Right lobe of liver (tissue), 6 donors: ENCODE results near the gene KIF12. TPM values are rescaled to one million over a fixed set of nuclear protein-coding genes. Genes with fewer than 3 reads are reported as not detected.

Source experiments
- ATAC-seq, 4 donors: fragments of 200-7000 bp; cut with Tn5 transposase; one replicate each; pipeline ENCODE4 v1.9.1; 2020; ENCODE audit warnings: mild to moderate bottlenecking in 4 of 4, moderate library complexity in 4 of 4
- DNase-seq, 3 donors: peaks; one replicate each; pipeline ENCODE4 v3.0.0-alpha.2; 2020
- H3K27ac ChIP-seq, 3 donors: fragments of 200-600 bp; one replicate each; pipeline ENCODE4 v1.8.0; 2022
- H3K27me3 ChIP-seq, 2 donors: fragments of 200-600 bp; one replicate each; pipeline ENCODE4 v1.8.0; 2022
- H3K36me3 ChIP-seq, 4 donors: fragments of 200-600 bp; sonication (generic) in 1 of 4; one replicate each; pipeline versions ENCODE4 v1.5.1 to v1.8.0; 2017 to 2022; ENCODE audit warnings: control low read depth in 1 of 4
- H3K4me1 ChIP-seq, 4 donors: fragments of 200-600 bp; sonication (generic) in 1 of 4; one replicate each; pipeline versions ENCODE4 v1.5.1 to v1.8.0; 2017 to 2022; ENCODE audit warnings: control low read depth in 1 of 4
- H3K4me3 ChIP-seq, 3 donors: fragments of 200-600 bp; one replicate each; pipeline ENCODE4 v1.8.0; 2022
- H3K9me3 ChIP-seq, 4 donors: fragments of 200-600 bp; sonication (generic) in 1 of 4; one replicate each; pipeline versions ENCODE4 v1.5.1 to v1.8.0; 2017 to 2022; ENCODE audit warnings: control low read depth in 1 of 4
- POLR2A ChIP-seq: fragments of 450-650 bp; IDR thresholded peaks from one replicate; pipeline ENCODE4 v1.6.1; 2017; ENCODE audit warnings: antibody characterized with exemption, mild to moderate bottlenecking
- WGBS: methylation state at CpG from one replicate; pipeline ENCODE4 v1.1.6; 2018; ENCODE audit warnings: low coverage, low lambda C conversion rate; ENCODE audit not compliant: insufficient coverage; ENCODE audit errors: missing lambda C conversion rate; 5-methylcytosine and 5-hydroxymethylcytosine counted together
- intact Hi-C, 2 donors: fragments of 100-400 bp; cut with DNase I; formaldehyde crosslinking; loops; one replicate each; pipeline versions ENCODE4 v1.11.2 to v1.14.1; 2022
- total RNA-seq, 6 experiments: library from RNA; depleted of rRNA in 2 of 6; stranded (reverse); fragments of >200 nt in 2 of 6; fragmentation: NEBNext Ultra II Directional in 3 of 6; extraction: Animal tissue kit (Norgen Biotek cat#: 25700) in 3 of 6; gene quantifications; one replicate each; pipeline versions ENCODE4 v1.1.0 to v1.2.4, GENCODE V29; 2016 to 2023
- TF ChIP-seq, protein P1 (sequence below), 4 donors: fragments of 200-600 bp in 3 of 4; fragments of 450-650 bp in 1 of 4; IDR thresholded peaks; one replicate each; pipeline versions ENCODE4 v1.5.1 to v1.8.0; 2016 to 2022; ENCODE audit warnings: antibody characterized with exemption in 4 of 4, mild to moderate bottlenecking in 2 of 4
- donor health status: DM: no; HTN: yes; CAD: no.
- donor health status: DM: no; HTN: no; CAD: no.
- donor health status: DM: no; HTN: no; CAD: no.
- donor health status: DM: no; HTN: yes; CAD: no.
- donor health status: DM: no; HTN: yes; CAD: no.

Gene KIF12
- total RNA-seq, 6 experiments from 2014 or later, result 3.1 to 24.3 (median 14.2) TPM

- Histone ChIP-seq H3K9me3 (no peaks in the 10 kb centered on the region), H3K4me3 (peak overlapping the region in 2 of 3 donors; percentile 38 to 43), H3K27me3 (no peaks in the 10 kb centered on the region), H3K4me1 (peaks cover 0 to 39% (median 15%) of the 10 kb centered on the region in 4 donors), H3K27ac (peak overlapping the region; percentile 40 to 88 (median 72)), H3K36me3 (peaks cover 0 to 10% (median 3%) of the 10 kb centered on the region in 4 donors)
- intact Hi-C loops, result no loop called here
- ATAC-seq (peak; percentile 39 to 63 (median 53)), DNase-seq (peak; percentile 66 to 87 (median 83))
- TF ChIP-seq, protein P1, sequence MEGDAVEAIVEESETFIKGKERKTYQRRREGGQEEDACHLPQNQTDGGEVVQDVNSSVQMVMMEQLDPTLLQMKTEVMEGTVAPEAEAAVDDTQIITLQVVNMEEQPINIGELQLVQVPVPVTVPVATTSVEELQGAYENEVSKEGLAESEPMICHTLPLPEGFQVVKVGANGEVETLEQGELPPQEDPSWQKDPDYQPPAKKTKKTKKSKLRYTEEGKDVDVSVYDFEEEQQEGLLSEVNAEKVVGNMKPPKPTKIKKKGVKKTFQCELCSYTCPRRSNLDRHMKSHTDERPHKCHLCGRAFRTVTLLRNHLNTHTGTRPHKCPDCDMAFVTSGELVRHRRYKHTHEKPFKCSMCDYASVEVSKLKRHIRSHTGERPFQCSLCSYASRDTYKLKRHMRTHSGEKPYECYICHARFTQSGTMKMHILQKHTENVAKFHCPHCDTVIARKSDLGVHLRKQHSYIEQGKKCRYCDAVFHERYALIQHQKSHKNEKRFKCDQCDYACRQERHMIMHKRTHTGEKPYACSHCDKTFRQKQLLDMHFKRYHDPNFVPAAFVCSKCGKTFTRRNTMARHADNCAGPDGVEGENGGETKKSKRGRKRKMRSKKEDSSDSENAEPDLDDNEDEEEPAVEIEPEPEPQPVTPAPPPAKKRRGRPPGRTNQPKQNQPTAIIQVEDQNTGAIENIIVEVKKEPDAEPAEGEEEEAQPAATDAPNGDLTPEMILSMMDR (IDR thresholded peaks at IDR 0.05), result no peak
- TF ChIP-seq POLR2A, result no peak
- 20% methylated on average over 5 of the region's 7 CpGs for WGBS
Observed at GRCh38 chr9:114080773-114081440, 18.2 kb downstream of the KIF12 start.

DNA sequence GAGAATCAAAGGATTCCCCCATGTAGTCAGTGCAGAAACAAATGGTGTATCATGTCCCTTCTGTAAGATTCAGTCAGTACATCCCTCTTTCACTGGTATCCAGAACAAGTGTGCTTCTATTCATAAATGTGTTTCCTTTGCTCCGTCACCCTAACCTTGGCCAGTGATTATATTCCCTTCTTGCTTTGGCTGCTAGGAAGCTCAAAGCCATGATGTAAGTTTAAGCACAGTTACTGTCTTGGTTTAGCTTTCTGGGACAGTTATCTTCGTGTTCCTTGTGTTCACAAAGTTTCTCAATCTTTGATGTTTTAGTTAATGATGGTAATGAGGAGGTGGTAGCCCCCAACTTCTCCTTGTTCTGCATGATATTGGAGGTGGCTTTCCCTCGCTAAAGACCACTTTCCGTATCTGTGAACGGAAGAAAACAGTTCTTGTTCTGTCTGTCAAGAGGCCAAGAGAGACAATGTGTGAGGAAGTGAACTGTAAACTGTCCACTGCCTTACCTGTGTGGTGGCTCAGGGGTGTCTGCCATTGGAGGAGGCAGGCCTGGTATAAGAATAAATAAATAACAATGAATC lies 18.8 kb downstream of the KIF12 start:
- peak overlapping the region in 2 of 3 donors; percentile 19 to 38 for H3K4me3 ChIP-seq
- no peak for DNase-seq
- no peak for TF ChIP-seq POLR2A
- TF ChIP-seq, protein P1 (IDR thresholded peaks at IDR 0.05), result no peak
- ATAC-seq, result peak; percentile 1 to 11 (median 4)
- no peaks in the 10 kb centered on the region for H3K27me3 ChIP-seq
- no peaks in the 10 kb centered on the region for H3K9me3 ChIP-seq
- H3K27ac ChIP-seq, result peak overlapping the region; percentile 40 to 88 (median 63)
- 26% methylated on average over 5 of the region's 5 CpGs for WGBS
- peaks cover 0 to 16% (median 6%) of the 10 kb centered on the region in 4 donors for H3K36me3 ChIP-seq
- intact Hi-C loops, result no loop called here
- peaks cover 0 to 39% (median 15%) of the 10 kb centered on the region in 4 donors for H3K4me1 ChIP-seq

DNA sequence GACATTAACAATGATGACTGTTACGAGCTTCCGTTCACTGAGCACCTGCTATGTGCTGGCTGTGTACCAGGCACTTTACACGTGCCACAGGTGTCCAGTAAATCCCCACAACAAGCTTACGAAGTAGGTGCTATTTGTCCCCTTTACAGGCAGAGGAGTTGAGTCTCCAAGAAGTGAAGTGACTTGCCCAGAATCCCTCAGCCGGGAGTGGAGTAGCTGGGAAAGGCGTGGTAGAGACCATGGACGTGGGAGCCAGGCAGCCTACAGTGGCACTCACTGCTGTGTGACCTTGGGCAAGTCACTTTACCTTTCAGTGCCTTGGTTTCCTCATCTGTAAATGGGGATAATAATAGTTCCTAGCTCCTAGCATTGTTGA lies 20.3 kb downstream of the KIF12 start:
- ATAC-seq (no peak), DNase-seq (no peak)
- WGBS, result 80% methylated on average over 2 of the region's 7 CpGs
- intact Hi-C loops, result no loop called here
- Histone ChIP-seq H3K4me3 (peak overlapping the region in 2 of 3 donors; percentile 91 to 98), H3K27me3 (no peaks in the 10 kb centered on the region), H3K4me1 (peaks cover 0 to 46% (median 22%) of the 10 kb centered on the region in 4 donors), H3K9me3 (no peaks in the 10 kb centered on the region), H3K27ac (peak overlapping the region in 2 of 3 donors; percentile 63 to 88), H3K36me3 (peaks cover 0 to 31% (median 16%) of the 10 kb centered on the region in 4 donors)
- TF ChIP-seq POLR2A, result no peak
- TF ChIP-seq, protein P1 (IDR thresholded peaks at IDR 0.05), result no peak

GRCh38 chr9:114078021-114078780 lies 20.9 kb downstream of the KIF12 start, which contains the start of gene AMBP:
AMBP (minus strand) TSS chr9:114078300; CDS start chr9:114078209, 91 bp downstream.
- Histone ChIP-seq H3K27ac (peak within 1 kb of the TSS; percentile 63 to 88 (median 70)), H3K4me3 (peak within 1 kb of the TSS; percentile 70 to 98 (median 91)), H3K36me3 (peaks cover 0 to 37% (median 21%) of the 10 kb centered on the region in 4 donors), H3K9me3 (no peaks in the 10 kb centered on the region), H3K4me1 (peaks cover 0 to 52% (median 22%) of the 10 kb centered on the region in 4 donors), H3K27me3 (no peaks in the 10 kb centered on the region)
- intact Hi-C loops, result no loop called here
- peak; percentile 65 for TF ChIP-seq POLR2A
- TF ChIP-seq, protein P1 (IDR thresholded peaks at IDR 0.05), result no peak
- ATAC-seq, result peak; percentile 37 to 68 (median 56)
- whole genome bisulfite sequencing, result no CpG with 5 or more reads among the region's 16 CpGs
- DNase-seq, result peak; percentile 89 to 97 (median 97)
